ENCODE data around the gene ARPP21.

ARPP21 gene

GRCh38 chr3:35663471-35663870 is 24.1 kb downstream of the ARPP21 start:
- no peak for DNase-seq (ENCODE audit: low read depth)
- H3K4me3 ChIP-seq (replicated peaks; ENCODE audit: low read depth, low read length) = no peak overlapping the region
- TF ChIP-seq, protein P1, sequence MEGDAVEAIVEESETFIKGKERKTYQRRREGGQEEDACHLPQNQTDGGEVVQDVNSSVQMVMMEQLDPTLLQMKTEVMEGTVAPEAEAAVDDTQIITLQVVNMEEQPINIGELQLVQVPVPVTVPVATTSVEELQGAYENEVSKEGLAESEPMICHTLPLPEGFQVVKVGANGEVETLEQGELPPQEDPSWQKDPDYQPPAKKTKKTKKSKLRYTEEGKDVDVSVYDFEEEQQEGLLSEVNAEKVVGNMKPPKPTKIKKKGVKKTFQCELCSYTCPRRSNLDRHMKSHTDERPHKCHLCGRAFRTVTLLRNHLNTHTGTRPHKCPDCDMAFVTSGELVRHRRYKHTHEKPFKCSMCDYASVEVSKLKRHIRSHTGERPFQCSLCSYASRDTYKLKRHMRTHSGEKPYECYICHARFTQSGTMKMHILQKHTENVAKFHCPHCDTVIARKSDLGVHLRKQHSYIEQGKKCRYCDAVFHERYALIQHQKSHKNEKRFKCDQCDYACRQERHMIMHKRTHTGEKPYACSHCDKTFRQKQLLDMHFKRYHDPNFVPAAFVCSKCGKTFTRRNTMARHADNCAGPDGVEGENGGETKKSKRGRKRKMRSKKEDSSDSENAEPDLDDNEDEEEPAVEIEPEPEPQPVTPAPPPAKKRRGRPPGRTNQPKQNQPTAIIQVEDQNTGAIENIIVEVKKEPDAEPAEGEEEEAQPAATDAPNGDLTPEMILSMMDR (IDR thresholded peaks at IDR 0.05; ENCODE audit: low read length, missing control alignments) = no peak

- TF ChIP-seq, protein P1 (IDR thresholded peaks at IDR 0.05; ENCODE audit: low read length, missing control alignments) = no peak
- no peak overlapping the region for H3K4me3 ChIP-seq (replicated peaks; ENCODE audit: low read depth, low read length)
- DNase-seq (ENCODE audit: low read depth) = peak; percentile 87
Observed at GRCh38 chr3:35664460-35664919, 25.2 kb downstream of the ARPP21 start.

DNA sequence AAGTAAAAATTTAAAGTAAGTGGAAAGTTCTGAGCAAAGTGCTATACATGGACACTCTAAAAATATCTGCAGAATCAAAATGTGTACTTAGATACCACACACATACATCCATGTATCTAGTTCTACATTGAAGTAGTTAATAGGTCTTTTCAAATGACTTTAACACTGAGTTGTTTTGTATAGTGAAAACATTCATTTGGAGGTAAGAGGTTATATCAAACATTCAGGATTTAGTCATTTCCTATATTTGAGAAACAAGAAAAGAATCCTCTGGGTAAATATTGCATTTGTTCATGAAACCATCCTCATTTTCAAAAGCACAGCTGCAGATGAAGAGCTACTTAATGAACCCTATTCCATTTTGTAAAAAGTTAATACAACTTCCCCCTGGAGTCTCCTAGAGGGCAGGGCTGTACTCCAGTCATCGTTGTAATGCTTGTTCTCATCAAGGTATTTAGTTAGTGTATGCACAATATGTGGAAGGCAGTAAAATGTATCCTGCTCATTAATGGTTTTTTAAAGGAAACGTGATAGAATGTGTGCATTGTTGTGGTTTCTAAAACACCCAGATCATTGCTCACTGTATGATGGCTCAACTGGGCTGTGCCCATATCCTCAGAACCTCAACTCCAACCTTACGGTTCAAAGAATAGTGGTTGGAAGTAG is 26.2 kb downstream of the ARPP21 start:
- peak; percentile 17 for DNase-seq (ENCODE audit: low read depth)
- H3K4me3 ChIP-seq (replicated peaks; ENCODE audit: low read depth, low read length) = no peak overlapping the region
- TF ChIP-seq, protein P1 (IDR thresholded peaks at IDR 0.05; ENCODE audit: low read length, missing control alignments) = no peak

- TF ChIP-seq, protein P1 (IDR thresholded peaks at IDR 0.05; ENCODE audit: low read length, missing control alignments) = no peak
- H3K4me3 ChIP-seq (replicated peaks; ENCODE audit: low read depth, low read length) = no peak overlapping the region
- no peak for DNase-seq (ENCODE audit: low read depth)
Observed at GRCh38 chr3:35666888-35667287, 27.6 kb downstream of the ARPP21 start.

- TF ChIP-seq, protein P1 (IDR thresholded peaks at IDR 0.05; ENCODE audit: low read length, missing control alignments) = no peak
- DNase-seq (ENCODE audit: low read depth) = no peak
- H3K4me3 ChIP-seq (replicated peaks; ENCODE audit: low read depth, low read length) = no peak overlapping the region
Observed at GRCh38 chr3:35670408-35670965, 31.2 kb downstream of the ARPP21 start.

- DNase-seq (ENCODE audit: low read depth) = no peak
- TF ChIP-seq, protein P1 (IDR thresholded peaks at IDR 0.05; ENCODE audit: low read length, missing control alignments) = no peak
- no peak overlapping the region for H3K4me3 ChIP-seq (replicated peaks; ENCODE audit: low read depth, low read length)
Observed at GRCh38 chr3:35671483-35671882, 32.2 kb downstream of the ARPP21 start.

DNA sequence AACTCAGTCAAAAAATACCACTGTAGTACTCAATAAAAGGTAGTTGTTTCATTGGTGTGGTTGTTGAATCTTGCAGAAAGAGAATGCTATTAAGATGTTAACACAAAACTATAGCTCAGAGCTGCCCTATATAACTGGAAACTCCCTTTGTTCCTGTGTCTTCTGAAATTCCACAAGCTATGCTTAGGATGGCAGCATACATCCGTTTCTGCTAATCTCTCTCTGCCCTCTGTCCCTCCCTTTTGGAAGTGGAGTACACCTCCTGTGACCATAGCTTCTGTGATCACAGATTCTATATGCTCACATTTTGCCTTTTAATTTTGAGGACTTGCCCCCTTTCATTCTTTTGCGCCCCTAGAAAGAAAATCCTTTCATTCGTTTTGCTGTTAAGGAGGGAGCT is 33.7 kb downstream of the ARPP21 start:
- TF ChIP-seq, protein P1 (IDR thresholded peaks at IDR 0.05; ENCODE audit: low read length, missing control alignments) = no peak

More for the DNA sequence above, 33.7 kb downstream of the ARPP21 start:
- DNase-seq (ENCODE audit: low read depth) = no peak
- H3K4me3 ChIP-seq (replicated peaks; ENCODE audit: low read depth, low read length) = no peak overlapping the region
